Measurements from ENCODE around the gene SLC15A4. TPM values are rescaled to one million over a fixed set of nuclear protein-coding genes. Genes with fewer than 3 reads are reported as not detected.

The SLC15A4 gene
- total and polyA plus RNA-seq, 4 donors, result 7.3 to 25.3 (median 14.9) TPM

DNA sequence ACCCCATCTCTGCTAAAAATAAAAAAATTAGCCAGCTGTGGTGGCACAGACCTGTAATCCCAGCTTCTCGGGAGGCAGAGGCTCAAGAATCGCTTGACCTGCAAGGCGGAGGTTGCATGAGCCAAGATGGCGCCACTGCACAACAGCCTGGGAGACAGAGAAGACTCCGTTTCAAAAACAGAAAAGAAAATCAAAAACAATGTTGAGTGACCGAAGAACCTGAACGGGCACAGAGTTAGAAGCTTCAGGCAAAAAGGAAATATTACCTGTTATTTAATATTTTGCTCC lies 33.0 kb upstream of the SLC15A4 start:
- no peaks in the 10 kb centered on the region for H3K27me3 ChIP-seq (ENCODE audit: control insufficient read depth in 4 of 4, insufficient read depth in 4 of 4, low read length in 3 of 4)
- no peaks in the 10 kb centered on the region for H3K9me3 ChIP-seq (ENCODE audit: control insufficient read depth in 4 of 4, low read length in 3 of 4)
- TF ChIP-seq SP1 (IDR thresholded peaks at IDR 0.05) (no peak), RXRA (IDR thresholded peaks at IDR 0.05) (no peak)
- no peak overlapping the region for H3K4me3 ChIP-seq (ENCODE audit: low read depth in 1 of 3, low read length in 3 of 3)
- H3K27ac ChIP-seq (ENCODE audit: low read depth in 1 of 2, low read length in 2 of 2), result peak overlapping the region; percentile 6 to 18
- H3K36me3 ChIP-seq (ENCODE audit: control insufficient read depth in 4 of 4, insufficient read depth in 3 of 4, low read depth in 1 of 4, low read length in 3 of 4), result no peaks in the 10 kb centered on the region
- no peak for DNase-seq (ENCODE audit: low spot score)
- H3K4me1 ChIP-seq (ENCODE audit: control insufficient read depth in 4 of 4, insufficient read depth in 4 of 4, low read length in 3 of 4), result peaks cover 0 to 21% (median 7%) of the 10 kb centered on the region in 4 donors
- H3K9ac ChIP-seq (ENCODE audit: low read depth in 1 of 2, low read length in 2 of 2), result no peak overlapping the region
- WGBS, result 97% methylated on average over 7 of the region's 7 CpGs

DNA sequence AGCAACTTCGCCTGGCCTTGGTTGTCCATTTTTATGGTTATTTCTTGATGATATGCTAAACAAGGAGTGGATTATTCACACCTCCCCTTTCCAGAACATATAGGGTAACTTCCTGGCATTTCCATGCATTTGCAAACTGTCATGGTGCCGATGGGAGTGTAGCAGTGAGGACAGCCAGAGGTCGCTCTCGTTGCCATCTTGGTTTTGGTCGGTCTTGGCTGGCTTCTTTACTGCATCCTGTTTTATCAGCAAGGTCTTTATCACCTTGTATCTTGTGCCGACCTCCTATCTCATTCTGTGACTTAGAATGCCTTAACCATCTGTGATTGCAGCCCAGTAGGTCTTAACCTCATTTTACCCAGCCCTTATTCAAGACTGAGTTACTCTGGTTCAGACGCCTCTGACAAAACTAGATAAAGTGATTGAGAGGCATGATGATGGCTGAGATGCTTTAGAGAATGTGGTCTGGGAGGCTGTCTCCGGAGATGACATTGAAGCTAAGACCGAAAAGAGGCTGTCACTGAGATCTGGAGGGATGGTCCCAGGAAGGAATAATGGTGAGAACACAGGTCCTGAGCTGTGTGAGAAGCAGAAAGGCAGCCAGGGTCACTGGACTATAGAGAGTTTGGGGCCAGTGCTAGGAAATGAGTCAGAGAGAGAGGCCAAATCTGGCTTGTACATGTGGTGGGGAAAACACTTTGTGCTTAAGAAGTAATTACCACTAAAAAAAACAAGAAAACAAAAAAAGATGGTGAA lies 32.5 kb upstream of the SLC15A4 start:
- TF ChIP-seq YY1 (IDR thresholded peaks at IDR 0.05) (no peak), FOXA2 (IDR thresholded peaks at IDR 0.05) (no peak), TAF1 (conservative IDR thresholded peaks at IDR 0.05) (no peak), HNF4G (IDR thresholded peaks at IDR 0.05) (no peak), GABPA (IDR thresholded peaks at IDR 0.05 in 1 of 2, conservative IDR thresholded peaks at IDR 0.05 in 1 of 2) (no peak), NR2F2 (IDR thresholded peaks at IDR 0.05) (no peak), EGR1 (IDR thresholded peaks at IDR 0.05; ENCODE audit: low read depth in 2 of 2) (no peak), RAD21 (IDR thresholded peaks at IDR 0.05) (no peak), JUND (IDR thresholded peaks at IDR 0.05) (no peak), SP1 (IDR thresholded peaks at IDR 0.05) (no peak), RXRA (IDR thresholded peaks at IDR 0.05) (no peak), FOXA1 (IDR thresholded peaks at IDR 0.05) (no peak), HNF4A (conservative IDR thresholded peaks at IDR 0.05) (no peak)
- TF ChIP-seq, protein P1, sequence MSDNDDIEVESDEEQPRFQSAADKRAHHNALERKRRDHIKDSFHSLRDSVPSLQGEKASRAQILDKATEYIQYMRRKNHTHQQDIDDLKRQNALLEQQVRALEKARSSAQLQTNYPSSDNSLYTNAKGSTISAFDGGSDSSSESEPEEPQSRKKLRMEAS (IDR thresholded peaks at IDR 0.05), result no peak
- TF ChIP-seq, protein P2, sequence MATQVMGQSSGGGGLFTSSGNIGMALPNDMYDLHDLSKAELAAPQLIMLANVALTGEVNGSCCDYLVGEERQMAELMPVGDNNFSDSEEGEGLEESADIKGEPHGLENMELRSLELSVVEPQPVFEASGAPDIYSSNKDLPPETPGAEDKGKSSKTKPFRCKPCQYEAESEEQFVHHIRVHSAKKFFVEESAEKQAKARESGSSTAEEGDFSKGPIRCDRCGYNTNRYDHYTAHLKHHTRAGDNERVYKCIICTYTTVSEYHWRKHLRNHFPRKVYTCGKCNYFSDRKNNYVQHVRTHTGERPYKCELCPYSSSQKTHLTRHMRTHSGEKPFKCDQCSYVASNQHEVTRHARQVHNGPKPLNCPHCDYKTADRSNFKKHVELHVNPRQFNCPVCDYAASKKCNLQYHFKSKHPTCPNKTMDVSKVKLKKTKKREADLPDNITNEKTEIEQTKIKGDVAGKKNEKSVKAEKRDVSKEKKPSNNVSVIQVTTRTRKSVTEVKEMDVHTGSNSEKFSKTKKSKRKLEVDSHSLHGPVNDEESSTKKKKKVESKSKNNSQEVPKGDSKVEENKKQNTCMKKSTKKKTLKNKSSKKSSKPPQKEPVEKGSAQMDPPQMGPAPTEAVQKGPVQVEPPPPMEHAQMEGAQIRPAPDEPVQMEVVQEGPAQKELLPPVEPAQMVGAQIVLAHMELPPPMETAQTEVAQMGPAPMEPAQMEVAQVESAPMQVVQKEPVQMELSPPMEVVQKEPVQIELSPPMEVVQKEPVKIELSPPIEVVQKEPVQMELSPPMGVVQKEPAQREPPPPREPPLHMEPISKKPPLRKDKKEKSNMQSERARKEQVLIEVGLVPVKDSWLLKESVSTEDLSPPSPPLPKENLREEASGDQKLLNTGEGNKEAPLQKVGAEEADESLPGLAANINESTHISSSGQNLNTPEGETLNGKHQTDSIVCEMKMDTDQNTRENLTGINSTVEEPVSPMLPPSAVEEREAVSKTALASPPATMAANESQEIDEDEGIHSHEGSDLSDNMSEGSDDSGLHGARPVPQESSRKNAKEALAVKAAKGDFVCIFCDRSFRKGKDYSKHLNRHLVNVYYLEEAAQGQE (IDR thresholded peaks at IDR 0.05), result no peak
- TF ChIP-seq, protein P3, sequence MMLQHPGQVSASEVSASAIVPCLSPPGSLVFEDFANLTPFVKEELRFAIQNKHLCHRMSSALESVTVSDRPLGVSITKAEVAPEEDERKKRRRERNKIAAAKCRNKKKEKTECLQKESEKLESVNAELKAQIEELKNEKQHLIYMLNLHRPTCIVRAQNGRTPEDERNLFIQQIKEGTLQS (IDR thresholded peaks at IDR 0.05), result no peak
- TF ChIP-seq, protein P4, sequence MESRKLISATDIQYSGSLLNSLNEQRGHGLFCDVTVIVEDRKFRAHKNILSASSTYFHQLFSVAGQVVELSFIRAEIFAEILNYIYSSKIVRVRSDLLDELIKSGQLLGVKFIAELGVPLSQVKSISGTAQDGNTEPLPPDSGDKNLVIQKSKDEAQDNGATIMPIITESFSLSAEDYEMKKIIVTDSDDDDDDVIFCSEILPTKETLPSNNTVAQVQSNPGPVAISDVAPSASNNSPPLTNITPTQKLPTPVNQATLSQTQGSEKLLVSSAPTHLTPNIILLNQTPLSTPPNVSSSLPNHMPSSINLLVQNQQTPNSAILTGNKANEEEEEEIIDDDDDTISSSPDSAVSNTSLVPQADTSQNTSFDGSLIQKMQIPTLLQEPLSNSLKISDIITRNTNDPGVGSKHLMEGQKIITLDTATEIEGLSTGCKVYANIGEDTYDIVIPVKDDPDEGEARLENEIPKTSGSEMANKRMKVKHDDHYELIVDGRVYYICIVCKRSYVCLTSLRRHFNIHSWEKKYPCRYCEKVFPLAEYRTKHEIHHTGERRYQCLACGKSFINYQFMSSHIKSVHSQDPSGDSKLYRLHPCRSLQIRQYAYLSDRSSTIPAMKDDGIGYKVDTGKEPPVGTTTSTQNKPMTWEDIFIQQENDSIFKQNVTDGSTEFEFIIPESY (IDR thresholded peaks at IDR 0.05), result no peak
- TF ChIP-seq, protein P5, sequence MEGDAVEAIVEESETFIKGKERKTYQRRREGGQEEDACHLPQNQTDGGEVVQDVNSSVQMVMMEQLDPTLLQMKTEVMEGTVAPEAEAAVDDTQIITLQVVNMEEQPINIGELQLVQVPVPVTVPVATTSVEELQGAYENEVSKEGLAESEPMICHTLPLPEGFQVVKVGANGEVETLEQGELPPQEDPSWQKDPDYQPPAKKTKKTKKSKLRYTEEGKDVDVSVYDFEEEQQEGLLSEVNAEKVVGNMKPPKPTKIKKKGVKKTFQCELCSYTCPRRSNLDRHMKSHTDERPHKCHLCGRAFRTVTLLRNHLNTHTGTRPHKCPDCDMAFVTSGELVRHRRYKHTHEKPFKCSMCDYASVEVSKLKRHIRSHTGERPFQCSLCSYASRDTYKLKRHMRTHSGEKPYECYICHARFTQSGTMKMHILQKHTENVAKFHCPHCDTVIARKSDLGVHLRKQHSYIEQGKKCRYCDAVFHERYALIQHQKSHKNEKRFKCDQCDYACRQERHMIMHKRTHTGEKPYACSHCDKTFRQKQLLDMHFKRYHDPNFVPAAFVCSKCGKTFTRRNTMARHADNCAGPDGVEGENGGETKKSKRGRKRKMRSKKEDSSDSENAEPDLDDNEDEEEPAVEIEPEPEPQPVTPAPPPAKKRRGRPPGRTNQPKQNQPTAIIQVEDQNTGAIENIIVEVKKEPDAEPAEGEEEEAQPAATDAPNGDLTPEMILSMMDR (IDR thresholded peaks at IDR 0.05; ENCODE audit: low read depth, low read length, missing input control), result no peak
- no peak for DNase-seq (ENCODE audit: low spot score)
- Histone ChIP-seq H3K9ac (ENCODE audit: low read depth in 1 of 2, low read length in 2 of 2) (no peak overlapping the region), H3K36me3 (ENCODE audit: control insufficient read depth in 4 of 4, insufficient read depth in 3 of 4, low read depth in 1 of 4, low read length in 3 of 4) (no peaks in the 10 kb centered on the region), H3K4me1 (ENCODE audit: control insufficient read depth in 4 of 4, insufficient read depth in 4 of 4, low read length in 3 of 4) (peaks cover 0 to 19% (median 7%) of the 10 kb centered on the region in 4 donors), H3K27ac (ENCODE audit: low read depth in 1 of 2, low read length in 2 of 2) (peak overlapping the region in 1 of 2 donors; percentile 18), H3K9me3 (ENCODE audit: control insufficient read depth in 4 of 4, low read length in 3 of 4) (no peaks in the 10 kb centered on the region), H3K4me3 (ENCODE audit: low read depth in 1 of 3, low read length in 3 of 3) (no peak overlapping the region), H3K27me3 (ENCODE audit: control insufficient read depth in 4 of 4, insufficient read depth in 4 of 4, low read length in 3 of 4) (no peaks in the 10 kb centered on the region)
- 92% methylated on average over 9 of the region's 9 CpGs for WGBS

Measured in liver (tissue), 9 donors.